ENCODE results near the gene IFNL2.

The IFNL2 gene

GRCh38 chr19:39318690-39319089, 50.5 kb downstream of the IFNL2 start:
- DNase-seq: no peak

- no peak for DNase-seq
These were observed 51.1 kb downstream of the IFNL2 start for GRCh38 chr19:39319098-39319891.
